ENCODE measurements around the gene VANGL1. TPM values are rescaled to one million over a fixed set of nuclear protein-coding genes. Genes with fewer than 3 reads are reported as not detected.

Gene VANGL1
- total and polyA plus RNA-seq, 2 of the 4 experiments (the other 2 are of a cell fraction): 6.1 to 6.7 TPM

GRCh38 chr1:115620950-115621349 lies 20.8 kb upstream of the VANGL1 start:
- CTCF ChIA-PET: no interaction called here

More at GRCh38 chr1:115620950-115621349, 20.8 kb upstream of the VANGL1 start:
- Histone ChIP-seq H3K56ac (ENCODE audit: extremely low read depth, insufficient read depth, low read length) (no peak overlapping the region), H3K27ac (ENCODE audit: insufficient read depth, low read length) (no peak overlapping the region), H2BK20ac (ENCODE audit: low read depth, low read length) (no peak overlapping the region), H3K14ac (replicated peaks; ENCODE audit: low read depth, low read length) (no peak overlapping the region), H3K27me3 (ENCODE audit: control insufficient read depth, insufficient read depth, low read length) (peaks cover 2% of the 10 kb centered on the region; the same call in 1 of the 2 replicates), H4K20me1 (ENCODE audit: insufficient read depth, low read length) (no peaks in the 10 kb centered on the region), H2AK5ac (ENCODE audit: low read depth, low read length) (no peak overlapping the region), H2AK9ac (replicated peaks; ENCODE audit: low read depth, low read length, poor library complexity) (no peak overlapping the region), H3K9ac (ENCODE audit: low read depth, low read length) (no peak overlapping the region), H3K4me3 (ENCODE audit: insufficient read depth, low read depth, low read length) (no peak overlapping the region), H3K9me1 (ENCODE audit: insufficient read depth, low read length) (no peaks in the 10 kb centered on the region), H4K8ac (ENCODE audit: low read depth in 2 of 2, low read length in 2 of 2) (no peak overlapping the region), H3K18ac (ENCODE audit: low read depth, low read length) (no peak overlapping the region), H2BK15ac (ENCODE audit: low read depth, low read length) (no peak overlapping the region), H2AFZ (replicated peaks; ENCODE audit: low read length, poor library complexity) (no peak overlapping the region), H4K5ac (ENCODE audit: low read depth, low read length) (no peak overlapping the region), H3K4me1 (ENCODE audit: control insufficient read depth, insufficient read depth, low read length) (no peaks in the 10 kb centered on the region), H4K91ac (ENCODE audit: insufficient read depth, low read depth, low read length) (no peak overlapping the region), H3K9me3 (ENCODE audit: control insufficient read depth, insufficient read depth, low read length) (no peaks in the 10 kb centered on the region; the same call in none of the 2 replicates), H3K36me3 (ENCODE audit: control insufficient read depth, insufficient read depth, low read length) (no peaks in the 10 kb centered on the region), H3K23ac (ENCODE audit: low read depth, low read length) (no peak overlapping the region), H3K4me2 (ENCODE audit: low read depth, low read length) (no peak overlapping the region), H2BK5ac (ENCODE audit: low read depth, low read length, poor library complexity, severe bottlenecking) (no peak overlapping the region), H3K4ac (ENCODE audit: low read depth, low read length) (no peak overlapping the region), H2BK120ac (ENCODE audit: low read depth, low read length) (no peak overlapping the region), H3K79me1 (ENCODE audit: low read depth in 1 of 2, low read length in 2 of 2) (no peaks in the 10 kb centered on the region)
- DNase-seq (no peak), ATAC-seq (ENCODE audit: low read depth) (no peak)
- no TSS peak for BruUV-seq (replicated peaks)
- no peak for TF ChIP-seq RAD21 (IDR thresholded peaks at IDR 0.05; ENCODE audit: low read length)
- TF ChIP-seq CTCF (conservative IDR thresholded peaks at IDR 0.05; ENCODE audit: low read depth, low read length): no peak
- TF ChIP-seq, protein P1, sequence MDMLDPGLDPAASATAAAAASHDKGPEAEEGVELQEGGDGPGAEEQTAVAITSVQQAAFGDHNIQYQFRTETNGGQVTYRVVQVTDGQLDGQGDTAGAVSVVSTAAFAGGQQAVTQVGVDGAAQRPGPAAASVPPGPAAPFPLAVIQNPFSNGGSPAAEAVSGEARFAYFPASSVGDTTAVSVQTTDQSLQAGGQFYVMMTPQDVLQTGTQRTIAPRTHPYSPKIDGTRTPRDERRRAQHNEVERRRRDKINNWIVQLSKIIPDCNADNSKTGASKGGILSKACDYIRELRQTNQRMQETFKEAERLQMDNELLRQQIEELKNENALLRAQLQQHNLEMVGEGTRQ (IDR thresholded peaks at IDR 0.05; ENCODE audit: low read depth, low read length): no peak
- no peak for TF ChIP-seq SMC3 (IDR thresholded peaks at IDR 0.05; ENCODE audit: low read depth, low read length)
- TF ChIP-seq RCOR1 (IDR thresholded peaks at IDR 0.05; ENCODE audit: insufficient replicate concordance, low read length): no peak
- TF ChIP-seq CEBPB (IDR thresholded peaks at IDR 0.05; ENCODE audit: low read depth, low read length): no peak
- no peak for TF ChIP-seq BHLHE40 (IDR thresholded peaks at IDR 0.05; ENCODE audit: low read depth, low read length)
- TF ChIP-seq MAZ (IDR thresholded peaks at IDR 0.05; ENCODE audit: borderline replicate concordance, low read depth, low read length): no peak
- TF ChIP-seq MAFK (IDR thresholded peaks at IDR 0.05; ENCODE audit: low read depth, low read length): no peak
- TF ChIP-seq POLR2A (IDR thresholded peaks at IDR 0.05; ENCODE audit: low read depth, low read length): no peak
- no peak for TF ChIP-seq FOS (IDR thresholded peaks at IDR 0.05; ENCODE audit: low read depth, low read length)
- TF ChIP-seq ELK1 (IDR thresholded peaks at IDR 0.05; ENCODE audit: borderline replicate concordance, low read depth, low read length): no peak
- TF ChIP-seq CHD1 (IDR thresholded peaks at IDR 0.05; ENCODE audit: low read depth, low read length): no peak
- no peak for TF ChIP-seq MXI1 (IDR thresholded peaks at IDR 0.05; ENCODE audit: borderline replicate concordance, low read depth, low read length)
- no peak for TF ChIP-seq NFE2L2 (IDR thresholded peaks at IDR 0.05; ENCODE audit: low read depth, low read length)
- no peak for TF ChIP-seq RFX5 (IDR thresholded peaks at IDR 0.05; ENCODE audit: low read depth, low read length)
- intact Hi-C loops (cut with micrococcal nuclease): no loop called here
- dilution Hi-C loops (cut with HindIII; ENCODE audit: low sequenced_read_pairs, unreplicated experiment): no loop called here
- POLR2A ChIA-PET (ENCODE audit: unreplicated experiment): no interaction called here
- in situ Hi-C loops (cut with MboI; ENCODE audit: low sequenced_read_pairs): no loop called here
